Fibroblast of lung (primary cell): ENCODE measurements around the gene METTL25. TPM values are rescaled to one million over a fixed set of nuclear protein-coding genes. Genes with fewer than 3 reads are reported as not detected.

Experiments
- DNase-seq, 2 donors: peaks; one replicate each; pipeline versions ENCODE4 v3.0.0 to v3.0.0-alpha.2; 2010; ENCODE audit warnings: low read depth in 2 of 2
- H2AFZ ChIP-seq: 2 replicates; pipeline ENCODE4 v1.5.1; 2012; ENCODE audit warnings: low read length, control low read depth, inconsistent platforms
- H3K27ac ChIP-seq: 2 replicates; pipeline ENCODE4 v1.5.1; 2011; ENCODE audit warnings: low read length, control low read depth; ENCODE audit not compliant: insufficient read depth
- H3K27me3 ChIP-seq: 2 replicates; pipeline ENCODE4 v1.5.1; 2011; ENCODE audit warnings: mild to moderate bottlenecking, low read length; ENCODE audit not compliant: control insufficient read depth, insufficient read depth
- H3K36me3 ChIP-seq: 2 replicates; pipeline ENCODE4 v1.5.1; 2011; ENCODE audit warnings: low read length; ENCODE audit not compliant: control insufficient read depth, insufficient read depth
- H3K4me1 ChIP-seq: 2 replicates; pipeline ENCODE4 v1.5.1; 2011; ENCODE audit warnings: low read length; ENCODE audit not compliant: control insufficient read depth, insufficient read depth; ENCODE audit errors: extremely low read depth
- H3K4me2 ChIP-seq: 2 replicates; pipeline ENCODE4 v1.5.1; 2011; ENCODE audit warnings: low read length, control low read depth; ENCODE audit not compliant: insufficient read depth; ENCODE audit errors: extremely low read depth
- H3K4me3 ChIP-seq, 4 experiments: fragments of 200-600 bp in 1 of 4; sonication (generic) in 1 of 4; replicated peaks in 1 of 4; 2 replicates each; pipeline ENCODE4 v1.5.1; 2011 to 2016; ENCODE audit warnings: low read length in 4 of 4, low read depth in 3 of 4, mild to moderate bottlenecking in 3 of 4, control low read depth in 2 of 4, inconsistent platforms in 1 of 4, mixed read lengths in 1 of 4; ENCODE audit not compliant: insufficient read depth in 1 of 4; ENCODE audit errors: control extremely low read depth in 1 of 4
- H3K79me2 ChIP-seq: 2 replicates; pipeline ENCODE4 v1.5.1; 2012; ENCODE audit warnings: mild to moderate bottlenecking, low read length, inconsistent platforms; ENCODE audit not compliant: control insufficient read depth, insufficient read depth
- H3K9ac ChIP-seq: 2 replicates; pipeline ENCODE4 v1.5.1; 2011; ENCODE audit warnings: mild to moderate bottlenecking, low read length, control low read depth; ENCODE audit not compliant: insufficient read depth
- H3K9me3 ChIP-seq: 2 replicates; pipeline ENCODE4 v1.5.1; 2012; ENCODE audit warnings: low read depth, low read length; ENCODE audit not compliant: control insufficient read depth, insufficient read depth
- H4K20me1 ChIP-seq: 2 replicates; pipeline ENCODE4 v1.5.1; 2011; ENCODE audit warnings: low read length; ENCODE audit not compliant: control insufficient read depth, insufficient read depth; ENCODE audit errors: extremely low read depth
- EZH2 ChIP-seq: IDR thresholded peaks from 2 replicates; pipeline ENCODE4 v1.5.1; 2012; ENCODE audit warnings: low read length, control low read depth, mild to moderate bottlenecking; ENCODE audit errors: missing control alignments
- polyA plus RNA-seq, 2 donors: library from polyadenylated mRNA; depleted of rRNA in 1 of 2; stranded (reverse) in 1 of 2; unstranded in 1 of 2; fragments of >200 nt; gene quantifications; 2 replicates each; pipeline ENCODE4 v1.2.1, GENCODE V29; 2011 to 2012; ENCODE audit warnings: missing spikeins in 1 of 2
- total RNA-seq: library from RNA; depleted of rRNA; stranded (reverse); fragments of >200 nt; gene quantifications from 2 replicates; pipeline ENCODE4 v1.2.1, GENCODE V29; 2014
- TF ChIP-seq, protein P1 (sequence below), 2 donors: IDR thresholded peaks in 1 of 2; conservative IDR thresholded peaks in 1 of 2; 1 replicate in 1 of 2; 2 replicates in 1 of 2; pipeline ENCODE4 v1.5.1; 2011 to 2012; ENCODE audit warnings: low read length in 2 of 2, control low read depth in 1 of 2, inconsistent platforms in 1 of 2, low read depth in 1 of 2, mild to moderate bottlenecking in 1 of 2

The METTL25 gene
- total and polyA plus RNA-seq, 2 donors (not counting 1 experiment from before 2014, with no cell fraction given), result 4.2 to 6.9 TPM

DNA sequence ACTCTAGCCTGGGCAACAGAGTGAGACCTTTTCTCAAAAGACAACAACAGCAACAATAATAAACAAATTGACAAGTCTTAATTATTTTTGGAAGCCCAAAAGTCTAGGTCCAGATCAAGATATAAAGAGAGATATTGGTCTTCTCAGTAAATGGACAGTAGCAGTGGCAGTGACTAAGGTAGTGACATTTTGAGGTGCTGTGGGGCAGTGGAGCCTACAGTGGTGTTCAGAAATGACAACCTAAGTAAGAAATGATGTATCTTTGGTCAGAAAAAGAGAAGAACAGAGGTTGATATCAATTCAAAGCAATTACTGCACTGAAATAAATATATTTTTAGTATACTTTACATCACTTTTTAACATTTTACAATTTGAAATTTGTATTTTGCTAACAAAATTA is 20.7 kb downstream of the METTL25 start:
- Histone ChIP-seq H4K20me1 (no peaks in the 10 kb centered on the region), H3K9ac (no peak overlapping the region), H3K4me3 (no peak overlapping the region), H3K27ac (no peak overlapping the region), H3K27me3 (no peaks in the 10 kb centered on the region), H2AFZ (no peak overlapping the region), H3K79me2 (no peaks in the 10 kb centered on the region), H3K4me1 (no peaks in the 10 kb centered on the region), H3K9me3 (no peaks in the 10 kb centered on the region), H3K36me3 (no peaks in the 10 kb centered on the region), H3K4me2 (no peak overlapping the region)
- no peak for DNase-seq
- TF ChIP-seq, protein P1, sequence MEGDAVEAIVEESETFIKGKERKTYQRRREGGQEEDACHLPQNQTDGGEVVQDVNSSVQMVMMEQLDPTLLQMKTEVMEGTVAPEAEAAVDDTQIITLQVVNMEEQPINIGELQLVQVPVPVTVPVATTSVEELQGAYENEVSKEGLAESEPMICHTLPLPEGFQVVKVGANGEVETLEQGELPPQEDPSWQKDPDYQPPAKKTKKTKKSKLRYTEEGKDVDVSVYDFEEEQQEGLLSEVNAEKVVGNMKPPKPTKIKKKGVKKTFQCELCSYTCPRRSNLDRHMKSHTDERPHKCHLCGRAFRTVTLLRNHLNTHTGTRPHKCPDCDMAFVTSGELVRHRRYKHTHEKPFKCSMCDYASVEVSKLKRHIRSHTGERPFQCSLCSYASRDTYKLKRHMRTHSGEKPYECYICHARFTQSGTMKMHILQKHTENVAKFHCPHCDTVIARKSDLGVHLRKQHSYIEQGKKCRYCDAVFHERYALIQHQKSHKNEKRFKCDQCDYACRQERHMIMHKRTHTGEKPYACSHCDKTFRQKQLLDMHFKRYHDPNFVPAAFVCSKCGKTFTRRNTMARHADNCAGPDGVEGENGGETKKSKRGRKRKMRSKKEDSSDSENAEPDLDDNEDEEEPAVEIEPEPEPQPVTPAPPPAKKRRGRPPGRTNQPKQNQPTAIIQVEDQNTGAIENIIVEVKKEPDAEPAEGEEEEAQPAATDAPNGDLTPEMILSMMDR (conservative IDR thresholded peaks at IDR 0.05 in 1 of 2, IDR thresholded peaks at IDR 0.05 in 1 of 2; ENCODE audit: low read depth in 1 of 2, low read length in 2 of 2), result no peak
- no peak for TF ChIP-seq EZH2

DNA sequence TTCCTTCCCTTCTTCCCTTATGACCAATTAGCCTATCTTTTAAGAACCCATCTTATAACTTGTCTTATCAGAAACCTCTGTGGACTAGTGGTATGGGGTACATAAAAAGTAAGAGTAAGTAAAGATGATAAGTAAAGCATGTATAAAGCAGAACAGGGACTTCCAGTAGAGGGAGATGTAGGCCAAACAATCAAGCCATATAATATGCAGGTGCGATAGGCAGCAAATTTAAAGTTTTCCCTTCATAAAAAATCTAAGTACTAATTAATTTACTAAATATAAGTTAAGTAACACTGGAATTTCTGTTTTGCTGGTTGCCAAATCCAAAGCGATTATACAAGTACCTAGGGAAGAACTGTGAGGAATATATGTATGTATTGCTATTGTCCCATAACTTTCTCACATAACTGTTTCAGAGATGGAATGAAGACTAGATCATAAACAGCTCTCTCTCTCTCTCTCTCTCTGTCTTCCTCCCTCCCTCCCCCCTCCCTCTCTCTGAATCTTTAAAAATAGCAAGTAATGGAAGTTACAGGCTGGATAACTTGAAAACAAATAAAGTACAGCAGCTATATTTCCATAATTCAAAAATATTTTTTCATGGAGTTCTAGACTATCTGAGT is 25.7 kb downstream of the METTL25 start:
- Histone ChIP-seq H3K4me2 (no peak overlapping the region), H4K20me1 (no peaks in the 10 kb centered on the region), H3K4me3 (no peak overlapping the region), H3K79me2 (no peaks in the 10 kb centered on the region), H2AFZ (no peak overlapping the region), H3K27me3 (no peaks in the 10 kb centered on the region), H3K9ac (no peak overlapping the region), H3K27ac (no peak overlapping the region), H3K9me3 (no peaks in the 10 kb centered on the region), H3K4me1 (no peaks in the 10 kb centered on the region), H3K36me3 (no peaks in the 10 kb centered on the region)
- DNase-seq, result peak; percentile 26 to 51
- no peak for TF ChIP-seq EZH2
- TF ChIP-seq, protein P1 (conservative IDR thresholded peaks at IDR 0.05 in 1 of 2, IDR thresholded peaks at IDR 0.05 in 1 of 2; ENCODE audit: low read depth in 1 of 2, low read length in 2 of 2), result peak; percentile 52 to 66

DNA sequence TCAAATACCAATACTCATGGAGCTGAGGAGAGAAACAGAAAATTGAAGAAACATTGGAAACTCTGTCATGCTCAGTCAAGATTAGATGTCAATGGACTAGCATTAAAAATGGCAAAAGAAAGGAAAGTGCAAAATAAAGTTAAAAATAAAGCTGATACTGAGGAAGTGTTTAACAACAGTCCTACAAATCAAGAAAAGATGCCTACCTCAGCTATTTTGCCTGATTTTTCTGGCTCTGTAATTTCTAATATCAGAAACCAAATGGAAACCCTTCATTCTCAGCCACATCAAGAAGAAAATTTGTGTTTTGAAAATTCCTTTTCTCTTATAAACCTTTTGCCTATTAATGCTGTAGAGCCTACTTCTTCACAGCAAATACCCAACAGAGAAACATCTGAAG is 40.5 kb downstream of the METTL25 start:
- Histone ChIP-seq H3K27me3 (no peaks in the 10 kb centered on the region), H3K4me2 (no peak overlapping the region), H3K4me3 (no peak overlapping the region), H2AFZ (no peak overlapping the region), H3K9ac (no peak overlapping the region), H3K36me3 (no peaks in the 10 kb centered on the region), H4K20me1 (no peaks in the 10 kb centered on the region), H3K79me2 (no peaks in the 10 kb centered on the region), H3K27ac (no peak overlapping the region), H3K4me1 (no peaks in the 10 kb centered on the region), H3K9me3 (no peaks in the 10 kb centered on the region)
- TF ChIP-seq, protein P1 (conservative IDR thresholded peaks at IDR 0.05 in 1 of 2, IDR thresholded peaks at IDR 0.05 in 1 of 2; ENCODE audit: low read depth in 1 of 2, low read length in 2 of 2), result no peak
- TF ChIP-seq EZH2, result no peak
- DNase-seq, result no peak
